WI38 (cell line): ENCODE results near the gene GPR39.

Source experiments
- H3K4me3 ChIP-seq: 2 replicates; pipeline ENCODE4 v1.5.1; 2011; ENCODE audit warnings: low read depth, mild to moderate bottlenecking, control low read depth, low read length
- CTCF ChIP-seq: IDR thresholded peaks from 2 replicates; pipeline ENCODE4 v1.5.1; 2012; ENCODE audit warnings: low read depth, mild to moderate bottlenecking, control low read depth, low read length

GPR39 gene

GRCh38 chr2:132560562-132560961 lies 144.0 kb downstream of the GPR39 start:
- TF ChIP-seq CTCF = no peak
- H3K4me3 ChIP-seq = no peak overlapping the region

GRCh38 chr2:132562245-132562644 lies 145.6 kb downstream of the GPR39 start:
- no peak overlapping the region for H3K4me3 ChIP-seq
- no peak for TF ChIP-seq CTCF

- no peak for TF ChIP-seq CTCF
- H3K4me3 ChIP-seq = no peak overlapping the region
Measured at GRCh38 chr2:132564065-132564464, 147.5 kb downstream of the GPR39 start.

GRCh38 chr2:132566379-132566778 lies 149.8 kb downstream of the GPR39 start:
- no peak for TF ChIP-seq CTCF
- no peak overlapping the region for H3K4me3 ChIP-seq

GRCh38 chr2:132567682-132568081 lies 151.1 kb downstream of the GPR39 start:
- no peak for TF ChIP-seq CTCF
- H3K4me3 ChIP-seq = no peak overlapping the region

GRCh38 chr2:132568656-132569055 lies 152.1 kb downstream of the GPR39 start:
- TF ChIP-seq CTCF = no peak
- H3K4me3 ChIP-seq = no peak overlapping the region

GRCh38 chr2:132573444-132574007 lies 156.9 kb downstream of the GPR39 start:
- no peak for TF ChIP-seq CTCF

More at GRCh38 chr2:132573444-132574007, 156.9 kb downstream of the GPR39 start:
- no peak overlapping the region for H3K4me3 ChIP-seq
